HepG2 (cell line): ENCODE data around the gene CRIP1. TPM values are rescaled to one million over a fixed set of nuclear protein-coding genes. Genes with fewer than 3 reads are reported as not detected.
A peak's percentile ranks its signal among the peaks of the same experiment; 100 is the strongest.

Source experiments
- ARHGAP35 ChIP-seq: sonication (generic); formaldehyde crosslinking; IDR thresholded peaks from 2 replicates; pipeline ENCODE4 v1.9.0; 2022; ENCODE audit warnings: mild to moderate bottlenecking, inconsistent platforms, moderate library complexity, missing genetic modification reagents, borderline replicate concordance
- ATRX ChIP-seq: sonication (generic); formaldehyde crosslinking; IDR thresholded peaks from 2 replicates; pipeline ENCODE4 v1.4.0; 2020; ENCODE audit warnings: missing genetic modification reagents, borderline replicate concordance
- CEBPB ChIP-seq: IDR thresholded peaks from 2 replicates; pipeline ENCODE4 v1.6.1; 2011; ENCODE audit warnings: low read depth, low read length, improper control_type of control experiment, borderline replicate concordance
- CEBPZ ChIP-seq: IDR thresholded peaks from 2 replicates; pipeline ENCODE4 v1.6.1; 2012; ENCODE audit warnings: low read length, improper control_type of control experiment
- HNRNPH1 ChIP-seq: fragments of 200-400 bp; formaldehyde crosslinking; optimal IDR thresholded peaks from 2 replicates; pipeline ENCODE3; 2017; ENCODE audit warnings: mild to moderate bottlenecking, low read depth, low read length
- HOXA3 ChIP-seq: sonication (generic); formaldehyde crosslinking; IDR thresholded peaks from 2 replicates; pipeline ENCODE4 v1.5.0; 2020; ENCODE audit warnings: missing genetic modification reagents
- JARID2 ChIP-seq: sonication (generic); formaldehyde crosslinking; IDR thresholded peaks from 2 replicates; pipeline ENCODE4 v1.8.1; 2023; ENCODE audit warnings: missing genetic modification reagents, inconsistent platforms; ENCODE audit not compliant: insufficient replicate concordance
- MIER2 ChIP-seq: IDR thresholded peaks from 2 replicates; pipeline ENCODE4 v1.6.1; 2016; ENCODE audit warnings: missing biosample characterization, missing genetic modification reagents
- NR2F1 ChIP-seq, 2 experiments: fragments of 450-650 bp in 1 of 2; formaldehyde crosslinking in 1 of 2; IDR thresholded peaks; 2 replicates each; pipeline versions ENCODE4 v1.5.0 to v1.6.1; 2016 to 2020; ENCODE audit warnings: mild to moderate bottlenecking in 1 of 2, missing compliant biosample characterization in 1 of 2, missing genetic modification reagents in 1 of 2, moderate library complexity in 1 of 2
- SMAD9 ChIP-seq: sonication (generic); formaldehyde crosslinking; IDR thresholded peaks from 2 replicates; pipeline ENCODE4 v1.5.1; 2020; ENCODE audit warnings: mild to moderate bottlenecking, missing genetic modification reagents
- SMC3 ChIP-seq: IDR thresholded peaks from 2 replicates; pipeline ENCODE4 v1.6.1; 2011; ENCODE audit warnings: low read length, improper control_type of control experiment
- SRY ChIP-seq: sonication (generic); formaldehyde crosslinking; IDR thresholded peaks from 2 replicates; pipeline ENCODE4 v1.8.0; 2022; ENCODE audit warnings: mild to moderate bottlenecking, missing genetic modification reagents
- STAT5B ChIP-seq: sonication (generic); formaldehyde crosslinking; IDR thresholded peaks from 2 replicates; pipeline ENCODE4 v1.4.0; 2020; ENCODE audit warnings: missing genetic modification reagents
- THAP7 ChIP-seq: sonication (generic); formaldehyde crosslinking; IDR thresholded peaks from 2 replicates; pipeline ENCODE4 v1.8.1; 2023; ENCODE audit warnings: mild to moderate bottlenecking, missing genetic modification reagents
- ZBTB4 ChIP-seq: sonication (generic); formaldehyde crosslinking; IDR thresholded peaks from 2 replicates; pipeline ENCODE4 v1.4.0; 2020; ENCODE audit warnings: missing genetic modification reagents, mild to moderate bottlenecking, borderline replicate concordance
- ZFP41 ChIP-seq: sonication (generic); formaldehyde crosslinking; IDR thresholded peaks from 2 replicates; pipeline ENCODE4 v1.4.0; 2020; ENCODE audit warnings: mild to moderate bottlenecking, missing genetic modification reagents, borderline replicate concordance
- ZNF232 ChIP-seq: sonication (generic); formaldehyde crosslinking; IDR thresholded peaks from 2 replicates; pipeline ENCODE4 v1.4.0; 2020; ENCODE audit warnings: missing genetic modification reagents, borderline replicate concordance
- ZNF362 ChIP-seq: sonication (generic); formaldehyde crosslinking; IDR thresholded peaks from 2 replicates; pipeline ENCODE4 v1.4.0; 2020; ENCODE audit warnings: missing genetic modification reagents, mild to moderate bottlenecking, borderline replicate concordance
- ZNF616 ChIP-seq: sonication (generic); formaldehyde crosslinking; IDR thresholded peaks from 2 replicates; pipeline ENCODE4 v1.5.0; 2020; ENCODE audit warnings: low read depth, mild to moderate bottlenecking, missing genetic modification reagents
- ZNF780A ChIP-seq: sonication (generic); formaldehyde crosslinking; IDR thresholded peaks from 2 replicates; pipeline ENCODE4 v1.8.0; 2022; ENCODE audit warnings: mild to moderate bottlenecking, missing genetic modification reagents, moderate library complexity
- polyA plus RNA-seq, 8 experiments: library from polyadenylated mRNA; depleted of rRNA in 3 of 8; stranded (reverse) in 7 of 8; unstranded in 1 of 8; fragments of >200 nt; fragmentation: Illumina TruSeq in 4 of 8; extraction: Trizol in 4 of 8; gene quantifications; 2 replicates each; pipeline versions ENCODE4 v1.2.1 to v1.2.3, GENCODE V29; 2011 to 2016; ENCODE audit warnings: low read depth in 4 of 8, missing spikeins in 1 of 8, mixed read lengths in 1 of 8; ENCODE audit not compliant: insufficient read depth in 1 of 8
- total RNA-seq, 5 experiments: library from RNA; depleted of rRNA; stranded (reverse); fragments of >200 nt; fragmentation: Illumina TruSeq; extraction: Trizol; gene quantifications; 2 replicates each; pipeline ENCODE4 v1.2.3, GENCODE V29; 2016; ENCODE audit warnings: low read depth in 1 of 5

The CRIP1 gene
- total and polyA plus RNA-seq, 2 of the 13 experiments (the other 11 are each of a cell fraction or from before 2014, with no cell fraction given): 53.9 to 59.5 TPM

- TF ChIP-seq THAP7 (CRISPR knock-in tag) (no peak), CEBPB (no peak), SMAD9 (0 out of 2 replicates have a peak, but pooled peaks have one; percentile 41), ZFP41 (CRISPR knock-in tag) (no peak), SRY (0 out of 2 replicates have a peak, but pooled peaks have one; percentile 17), STAT5B (CRISPR knock-in tag) (no peak), HOXA3 (peak; percentile 12; the same call in 1 of the 2 replicates), ZNF362 (no peak), ZNF232 (CRISPR knock-in tag) (no peak), SMC3 (peak; percentile 53), NR2F1 (CRISPR knock-in tag; IDR thresholded peaks at IDR 0.05) (no peak), HNRNPH1 (no peak), ZNF616 (CRISPR knock-in tag) (no peak), MIER2 (CRISPR knock-in tag) (no peak), CEBPZ (no peak), ZBTB4 (CRISPR knock-in tag) (no peak), ARHGAP35 (CRISPR knock-in tag) (no peak), ZNF780A (CRISPR knock-in tag) (no peak), JARID2 (no peak), ATRX (CRISPR knock-in tag) (no peak)
Observed at GRCh38 chr14:105489542-105490266, 3.0 kb downstream of the CRIP1 start (continued).
